ENCODE results near the gene UBE2G1. TPM values are rescaled to one million over a fixed set of nuclear protein-coding genes. Genes with fewer than 3 reads are reported as not detected.

UBE2G1 gene
- total and polyA plus RNA-seq, 4 donors, result 15.5 to 48.3 (median 34.3) TPM

DNA sequence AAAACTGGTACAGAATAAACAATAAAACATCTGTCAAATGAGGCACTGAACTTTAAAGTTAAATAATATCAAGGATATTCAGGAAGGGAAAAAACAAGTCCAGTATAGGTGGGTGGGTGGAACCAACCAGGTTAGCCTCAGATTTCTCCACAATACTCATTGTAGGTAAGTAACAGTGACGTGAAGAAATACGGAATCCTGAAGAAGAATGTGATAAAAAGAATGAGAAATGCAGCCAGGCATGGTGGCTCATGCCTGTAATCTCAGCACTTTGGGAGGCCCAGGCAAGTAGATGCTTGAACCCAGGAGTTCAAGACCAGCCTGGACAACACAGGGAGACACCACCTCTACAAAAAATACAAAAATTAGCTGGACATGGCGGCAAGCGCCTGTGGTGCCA is 47.3 kb downstream of the UBE2G1 start:
- H3K9me3 ChIP-seq (ENCODE audit: control insufficient read depth, low read length), result no peaks in the 10 kb centered on the region
- intact Hi-C loops (cut with DNase I), result no loop called here
- no peaks in the 10 kb centered on the region for H3K36me3 ChIP-seq (ENCODE audit: control insufficient read depth in 1 of 2, insufficient read depth in 2 of 2, low read length in 1 of 2)
- H3K27me3 ChIP-seq (ENCODE audit: control insufficient read depth in 1 of 2, insufficient read depth in 2 of 2, low read length in 1 of 2), result no peaks in the 10 kb centered on the region
- 91 to 95% methylated on average over 4 of the region's 4 CpGs for WGBS, 2 donors
- ATAC-seq (ENCODE audit: low FRiP score) (no peak), DNase-seq (no peak)
- no peak overlapping the region for H3K27ac ChIP-seq (ENCODE audit: low read depth in 1 of 2, low read length in 2 of 2)
- H3K4me3 ChIP-seq (ENCODE audit: low read length in 2 of 2), result no peak overlapping the region
- H3K4me1 ChIP-seq (ENCODE audit: control insufficient read depth in 1 of 2, insufficient read depth in 2 of 2, low read length in 2 of 2), result peaks cover 2 to 5% of the 10 kb centered on the region in 2 donors

GRCh38 chr17:4318596-4318995 is 47.9 kb downstream of the UBE2G1 start:
- H3K27me3 ChIP-seq (ENCODE audit: control insufficient read depth in 1 of 2, insufficient read depth in 2 of 2, low read length in 1 of 2), result no peaks in the 10 kb centered on the region

GRCh38 chr17:4318186-4318585 is 48.3 kb downstream of the UBE2G1 start:
- intact Hi-C loops (cut with DNase I), result no loop called here
- no peak overlapping the region for H3K4me3 ChIP-seq (ENCODE audit: low read length in 2 of 2)
- ATAC-seq (ENCODE audit: low FRiP score), result no peak
- no peaks in the 10 kb centered on the region for H3K36me3 ChIP-seq (ENCODE audit: control insufficient read depth in 1 of 2, insufficient read depth in 2 of 2, low read length in 1 of 2)
- DNase-seq, result no peak
- 16 to 22% methylated on average over 5 of the region's 5 CpGs for WGBS, 2 donors
- H3K27me3 ChIP-seq (ENCODE audit: control insufficient read depth in 1 of 2, insufficient read depth in 2 of 2, low read length in 1 of 2), result no peaks in the 10 kb centered on the region
- H3K9me3 ChIP-seq (ENCODE audit: control insufficient read depth, low read length), result no peaks in the 10 kb centered on the region
- no peak overlapping the region for H3K27ac ChIP-seq (ENCODE audit: low read depth in 1 of 2, low read length in 2 of 2)
- peaks cover 0 to 2% of the 10 kb centered on the region in 2 donors for H3K4me1 ChIP-seq (ENCODE audit: control insufficient read depth in 1 of 2, insufficient read depth in 2 of 2, low read length in 2 of 2)

More at GRCh38 chr17:4318596-4318995, 47.9 kb downstream of the UBE2G1 start:
- DNase-seq (no peak), ATAC-seq (ENCODE audit: low FRiP score) (no peak)
- 51 to 53% methylated on average over 3 of the region's 3 CpGs for WGBS, 2 donors
- Histone ChIP-seq H3K4me1 (ENCODE audit: control insufficient read depth in 1 of 2, insufficient read depth in 2 of 2, low read length in 2 of 2) (peaks cover 2% of the 10 kb centered on the region in 2 donors), H3K4me3 (ENCODE audit: low read length in 2 of 2) (no peak overlapping the region), H3K27ac (ENCODE audit: low read depth in 1 of 2, low read length in 2 of 2) (no peak overlapping the region), H3K9me3 (ENCODE audit: control insufficient read depth, low read length) (no peaks in the 10 kb centered on the region), H3K36me3 (ENCODE audit: control insufficient read depth in 1 of 2, insufficient read depth in 2 of 2, low read length in 1 of 2) (no peaks in the 10 kb centered on the region)
- intact Hi-C loops (cut with DNase I), result no loop called here

DNA sequence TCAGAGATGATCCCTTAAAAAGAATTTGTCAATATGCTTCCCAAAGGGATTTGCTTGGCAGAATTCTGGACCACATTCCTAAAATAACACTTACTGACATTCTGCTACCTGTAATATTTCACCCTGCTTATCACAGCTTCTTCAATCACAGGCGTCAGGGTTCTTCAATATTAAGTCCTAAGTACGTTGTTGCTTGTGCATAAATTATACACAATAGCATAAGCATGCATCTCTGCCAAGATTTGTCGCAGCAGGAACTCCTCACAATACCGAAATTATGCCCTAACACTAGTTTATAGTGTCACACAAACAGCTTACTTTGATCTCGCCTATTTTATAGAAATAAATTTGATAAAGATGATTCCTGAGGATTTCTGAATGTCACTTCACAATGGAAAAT is 48.9 kb downstream of the UBE2G1 start:
- H3K4me1 ChIP-seq (ENCODE audit: control insufficient read depth in 1 of 2, insufficient read depth in 2 of 2, low read length in 2 of 2), result peaks cover 0 to 2% of the 10 kb centered on the region in 2 donors
- no peak for DNase-seq
- no peaks in the 10 kb centered on the region for H3K9me3 ChIP-seq (ENCODE audit: control insufficient read depth, low read length)
- no peaks in the 10 kb centered on the region for H3K36me3 ChIP-seq (ENCODE audit: control insufficient read depth in 1 of 2, insufficient read depth in 2 of 2, low read length in 1 of 2)
- no peak overlapping the region for H3K4me3 ChIP-seq (ENCODE audit: low read length in 2 of 2)
- 66 to 77% methylated on average over 5 of the region's 5 CpGs for WGBS, 2 donors
- H3K27me3 ChIP-seq (ENCODE audit: control insufficient read depth in 1 of 2, insufficient read depth in 2 of 2, low read length in 1 of 2), result no peaks in the 10 kb centered on the region
- intact Hi-C loops (cut with DNase I), result no loop called here
- H3K27ac ChIP-seq (ENCODE audit: low read depth in 1 of 2, low read length in 2 of 2), result no peak overlapping the region
- no peak for ATAC-seq (ENCODE audit: low FRiP score)

DNA sequence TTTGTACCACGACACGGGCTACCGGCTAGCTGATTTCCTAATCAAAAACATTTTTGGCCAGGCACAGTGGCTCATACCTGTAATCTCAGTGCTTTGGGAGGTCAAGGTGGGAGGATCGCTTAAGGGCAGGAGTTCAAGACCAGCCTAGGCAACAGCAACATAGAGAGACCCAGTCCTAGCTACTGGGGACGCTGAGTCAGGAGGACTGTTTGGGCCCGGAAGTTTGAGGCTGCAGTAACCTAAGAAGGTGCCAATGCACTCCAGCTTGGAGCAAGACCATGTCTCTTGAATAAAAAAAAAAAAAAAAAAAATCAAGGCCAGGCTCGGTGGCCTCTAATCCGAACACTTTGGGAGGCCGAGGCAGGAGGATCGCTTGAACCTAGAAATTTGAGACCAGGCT is 49.8 kb downstream of the UBE2G1 start:
- 91 to 94% methylated on average over 10 of the region's 10 CpGs for WGBS, 2 donors

GRCh38 chr17:4314618-4315017 is 51.9 kb downstream of the UBE2G1 start:
- Histone ChIP-seq H3K27ac (ENCODE audit: low read depth in 1 of 2, low read length in 2 of 2) (no peak overlapping the region), H3K27me3 (ENCODE audit: control insufficient read depth in 1 of 2, insufficient read depth in 2 of 2, low read length in 1 of 2) (no peaks in the 10 kb centered on the region), H3K4me3 (ENCODE audit: low read length in 2 of 2) (no peak overlapping the region), H3K9me3 (ENCODE audit: control insufficient read depth, low read length) (no peaks in the 10 kb centered on the region), H3K36me3 (ENCODE audit: control insufficient read depth in 1 of 2, insufficient read depth in 2 of 2, low read length in 1 of 2) (no peaks in the 10 kb centered on the region), H3K4me1 (ENCODE audit: control insufficient read depth in 1 of 2, insufficient read depth in 2 of 2, low read length in 2 of 2) (peaks cover 0 to 6% of the 10 kb centered on the region in 2 donors)
- DNase-seq (no peak), ATAC-seq (ENCODE audit: low FRiP score) (no peak)
- intact Hi-C loops (cut with DNase I), result no loop called here
- 59 to 77% methylated on average over 1 of the region's 1 CpG for WGBS, 2 donors

More for the DNA sequence above, 49.8 kb downstream of the UBE2G1 start:
- no peak overlapping the region for H3K4me3 ChIP-seq (ENCODE audit: low read length in 2 of 2)
- H3K9me3 ChIP-seq (ENCODE audit: control insufficient read depth, low read length), result no peaks in the 10 kb centered on the region
- H3K36me3 ChIP-seq (ENCODE audit: control insufficient read depth in 1 of 2, insufficient read depth in 2 of 2, low read length in 1 of 2), result no peaks in the 10 kb centered on the region
- H3K4me1 ChIP-seq (ENCODE audit: control insufficient read depth in 1 of 2, insufficient read depth in 2 of 2, low read length in 2 of 2), result peaks cover 0 to 2% of the 10 kb centered on the region in 2 donors
- ATAC-seq (ENCODE audit: low FRiP score) (no peak), DNase-seq (no peak)
- H3K27ac ChIP-seq (ENCODE audit: low read depth in 1 of 2, low read length in 2 of 2), result no peak overlapping the region
- intact Hi-C loops (cut with DNase I), result no loop called here
- no peaks in the 10 kb centered on the region for H3K27me3 ChIP-seq (ENCODE audit: control insufficient read depth in 1 of 2, insufficient read depth in 2 of 2, low read length in 1 of 2)

DNA sequence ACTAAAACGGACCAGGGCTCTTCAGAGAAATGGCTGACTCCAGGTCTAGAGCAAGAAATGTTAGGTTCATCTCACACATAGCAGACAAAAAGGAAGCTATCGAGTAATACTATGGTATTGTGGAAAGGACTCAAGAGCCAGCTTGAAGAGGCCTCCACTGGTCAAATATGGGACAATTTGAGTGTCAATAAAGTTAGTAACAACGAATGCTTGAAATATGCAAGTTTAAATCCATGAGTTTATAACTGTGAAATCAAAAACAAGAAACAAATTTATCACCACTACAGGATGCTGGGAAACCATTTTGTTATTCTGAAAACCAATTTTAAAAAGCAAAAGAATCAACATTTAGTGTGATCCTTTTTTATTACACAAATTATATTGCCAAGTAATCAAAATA is 52.3 kb downstream of the UBE2G1 start:
- Histone ChIP-seq H3K9me3 (ENCODE audit: control insufficient read depth, low read length) (no peaks in the 10 kb centered on the region), H3K36me3 (ENCODE audit: control insufficient read depth in 1 of 2, insufficient read depth in 2 of 2, low read length in 1 of 2) (no peaks in the 10 kb centered on the region), H3K4me3 (ENCODE audit: low read length in 2 of 2) (no peak overlapping the region), H3K4me1 (ENCODE audit: control insufficient read depth in 1 of 2, insufficient read depth in 2 of 2, low read length in 2 of 2) (peaks cover 0 to 5% of the 10 kb centered on the region in 2 donors), H3K27me3 (ENCODE audit: control insufficient read depth in 1 of 2, insufficient read depth in 2 of 2, low read length in 1 of 2) (no peaks in the 10 kb centered on the region), H3K27ac (ENCODE audit: low read depth in 1 of 2, low read length in 2 of 2) (no peak overlapping the region)
- DNase-seq (no peak), ATAC-seq (ENCODE audit: low FRiP score) (no peak)
- WGBS, 2 donors, result 79 to 91% methylated on average over 3 of the region's 3 CpGs
- intact Hi-C loops (cut with DNase I), result no loop called here

- H3K27ac ChIP-seq (ENCODE audit: low read depth in 1 of 2, low read length in 2 of 2), result no peak overlapping the region
- WGBS, 2 donors, result 65 to 70% methylated on average over 7 of the region's 7 CpGs
- H3K4me1 ChIP-seq (ENCODE audit: control insufficient read depth in 1 of 2, insufficient read depth in 2 of 2, low read length in 2 of 2), result peaks cover 0 to 5% of the 10 kb centered on the region in 2 donors
Measured at GRCh38 chr17:4313221-4314114, 53.0 kb downstream of the UBE2G1 start.

More at GRCh38 chr17:4313221-4314114, 53.0 kb downstream of the UBE2G1 start:
- Histone ChIP-seq H3K4me3 (ENCODE audit: low read length in 2 of 2) (no peak overlapping the region), H3K36me3 (ENCODE audit: control insufficient read depth in 1 of 2, insufficient read depth in 2 of 2, low read length in 1 of 2) (no peaks in the 10 kb centered on the region), H3K9me3 (ENCODE audit: control insufficient read depth, low read length) (no peaks in the 10 kb centered on the region), H3K27me3 (ENCODE audit: control insufficient read depth in 1 of 2, insufficient read depth in 2 of 2, low read length in 1 of 2) (no peaks in the 10 kb centered on the region)
- ATAC-seq (ENCODE audit: low FRiP score), result no peak
- no peak for DNase-seq
- intact Hi-C loops (cut with DNase I), result no loop called here

Data from aorta (tissue), 5 donors.